ENCODE data around the gene EMP2.

GRCh38 chr16:10564591-10564990, 15.8 kb downstream of the EMP2 start:
- no peak for TF ChIP-seq CTCF (IDR thresholded peaks at IDR 0.05)
- TF ChIP-seq POLR2A (IDR thresholded peaks at IDR 0.05): no peak
- TF ChIP-seq EP300 (IDR thresholded peaks at IDR 0.05): no peak
